Measurements from ENCODE around the gene SLC2A1. TPM values are rescaled to one million over a fixed set of nuclear protein-coding genes. Genes with fewer than 3 reads are reported as not detected.
A peak's percentile ranks its signal among the peaks of the same experiment; 100 is the strongest.

SLC2A1 gene
- total and polyA plus RNA-seq, 2 experiments from 2014 or later: 271 to 301 TPM

- TF ChIP-seq EZH2 (IDR thresholded peaks at IDR 0.05; ENCODE audit: borderline replicate concordance) (no peak), CTCF (IDR thresholded peaks at IDR 0.05; ENCODE audit: poor library complexity) (no peak), EZH2phosphoT487 (IDR thresholded peaks at IDR 0.05; ENCODE audit: low read depth, severe bottlenecking, unreplicated experiment) (no peak)
- 20% methylated on average over 9 of the region's 19 CpGs for WGBS (ENCODE audit: low lambda C conversion rate, missing lambda C conversion rate)
- no peaks in the 10 kb centered on the region for H3K27me3 ChIP-seq
- peaks cover 3% of the 10 kb centered on the region for H4K20me1 ChIP-seq (ENCODE audit: insufficient read depth, poor library complexity, severe bottlenecking)
- H3K4me1 ChIP-seq (ENCODE audit: insufficient read depth): peaks cover 15% of the 10 kb centered on the region
- no peaks in the 10 kb centered on the region for H3K9me2 ChIP-seq (replicated peaks; ENCODE audit: insufficient read depth)
- H3K4me3 ChIP-seq: peak overlapping the region; percentile 90
- no peaks in the 10 kb centered on the region for H3K36me3 ChIP-seq (replicated peaks; ENCODE audit: insufficient read depth, low read depth)
- H3K4me2 ChIP-seq: peak overlapping the region; percentile 85
- DNase-seq (ENCODE audit: low spot score): peak; percentile 4
- no peaks in the 10 kb centered on the region for H3K9me3 ChIP-seq (ENCODE audit: low read depth)
- no peaks in the 10 kb centered on the region for H3K79me2 ChIP-seq
- H2AFZ ChIP-seq: peak overlapping the region; percentile 76
- peak overlapping the region; percentile 94 for H3K27ac ChIP-seq
These were observed 33.6 kb downstream of the SLC2A1 start for GRCh38 chr1:42924851-42925760.

GRCh38 chr1:42924082-42924850, 34.4 kb downstream of the SLC2A1 start:
- H3K4me2 ChIP-seq: peak overlapping the region; percentile 85
- H4K20me1 ChIP-seq (ENCODE audit: insufficient read depth, poor library complexity, severe bottlenecking): peaks cover 3% of the 10 kb centered on the region
- H3K9me2 ChIP-seq (replicated peaks; ENCODE audit: insufficient read depth): no peaks in the 10 kb centered on the region
- peak overlapping the region; percentile 76 for H2AFZ ChIP-seq
- peaks cover 15% of the 10 kb centered on the region for H3K4me1 ChIP-seq (ENCODE audit: insufficient read depth)
- no peaks in the 10 kb centered on the region for H3K36me3 ChIP-seq (replicated peaks; ENCODE audit: insufficient read depth, low read depth)
- H3K27me3 ChIP-seq: no peaks in the 10 kb centered on the region
- DNase-seq (ENCODE audit: low spot score): peak; percentile 95
- H3K4me3 ChIP-seq: peak overlapping the region; percentile 90
- H3K27ac ChIP-seq: peak overlapping the region; percentile 94
- 2% methylated on average over 55 of the region's 62 CpGs for whole genome bisulfite sequencing (ENCODE audit: low lambda C conversion rate, missing lambda C conversion rate)
- no peak for TF ChIP-seq EZH2phosphoT487 (IDR thresholded peaks at IDR 0.05; ENCODE audit: low read depth, severe bottlenecking, unreplicated experiment)
- TF ChIP-seq CTCF (IDR thresholded peaks at IDR 0.05; ENCODE audit: poor library complexity): peak; percentile 16
- H3K79me2 ChIP-seq: no peaks in the 10 kb centered on the region
- H3K9me3 ChIP-seq (ENCODE audit: low read depth): no peaks in the 10 kb centered on the region

GRCh38 chr1:42923367-42924081, 35.1 kb downstream of the SLC2A1 start:
- Histone ChIP-seq H3K79me2 (no peaks in the 10 kb centered on the region), H3K4me1 (ENCODE audit: insufficient read depth) (peaks cover 15% of the 10 kb centered on the region), H3K4me3 (peak overlapping the region; percentile 90), H4K20me1 (ENCODE audit: insufficient read depth, poor library complexity, severe bottlenecking) (no peaks in the 10 kb centered on the region), H3K27ac (peak overlapping the region; percentile 94), H3K4me2 (peak overlapping the region; percentile 85), H3K27me3 (no peaks in the 10 kb centered on the region), H3K36me3 (replicated peaks; ENCODE audit: insufficient read depth, low read depth) (no peaks in the 10 kb centered on the region), H3K9me2 (replicated peaks; ENCODE audit: insufficient read depth) (no peaks in the 10 kb centered on the region), H2AFZ (peak overlapping the region; percentile 76), H3K9me3 (ENCODE audit: low read depth) (no peaks in the 10 kb centered on the region)
- 15% methylated on average over 14 of the region's 14 CpGs for WGBS (ENCODE audit: low lambda C conversion rate, missing lambda C conversion rate)
- TF ChIP-seq EZH2 (IDR thresholded peaks at IDR 0.05; ENCODE audit: borderline replicate concordance): no peak
- no peak for DNase-seq (ENCODE audit: low spot score)
